HepG2 (cell line): ENCODE measurements around the gene TTC1. TPM values are rescaled to one million over a fixed set of nuclear protein-coding genes. Genes with fewer than 3 reads are reported as not detected.
A peak's percentile ranks its signal among the peaks of the same experiment; 100 is the strongest.

ENCODE experiments used
- ATAC-seq: fragments of 200-7000 bp; cut with Tn5 transposase; 3 replicates; pipeline ENCODE4 v1.9.1; 2020; ENCODE audit warnings: mild to moderate bottlenecking, moderate library complexity
- BruUV-seq: library from RNA; stranded (reverse); fragments of 400-500 nt; replicated peaks from 2 replicates; lab custom pipeline; 2021; lab: Mats Ljungman, UMichigan
- CTCF ChIA-PET: fragments of 300-600 bp; formaldehyde crosslinking; extraction: SDS; loops from one replicate; lab custom pipeline; 2021; ENCODE audit warnings: low total read pairs, inconsistent platforms, low intra/inter-chr PET ratio; lab: Yijun Ruan, JAX
- POLR2A ChIA-PET: fragments of 350-600 bp; sonication (Branson Sonifier 250); formaldehyde crosslinking; loops from one replicate; lab custom pipeline; 2020; ENCODE audit warnings: antibody characterized with exemption, inconsistent platforms; lab: Yijun Ruan, JAX
- DNase-seq: peaks from one replicate; pipeline ENCODE4 v3.0.0-alpha.2; 2015; ENCODE audit warnings: low spot score
- FAIRE-seq: peaks from 3 replicates; lab custom pipeline; 2011; peaks lifted over from hg19 to GRCh38; lab: Jason Lieb, UNC
- H2AFZ ChIP-seq: one replicate; pipeline ENCODE4 v1.6.1; 2011; ENCODE audit warnings: low read length, inconsistent platforms
- H3K27ac ChIP-seq: fragments of 300-600 bp; 3 replicates; pipeline ENCODE4 v1.8.0; 2011; ENCODE audit warnings: mixed run types, mild to moderate bottlenecking, mixed read lengths, low read length, inconsistent platforms; ENCODE audit not compliant: insufficient read depth; ENCODE audit errors: extremely low read length
- H3K27me3 ChIP-seq, 2 experiments: fragments of 200-600 bp in 1 of 2; 2 replicates in 1 of 2; 3 replicates in 1 of 2; pipeline versions ENCODE4 v1.6.0 to v1.8.0; 2011; ENCODE audit warnings: low read length in 2 of 2, mild to moderate bottlenecking in 2 of 2, moderate library complexity in 2 of 2, inconsistent platforms in 1 of 2; ENCODE audit not compliant: insufficient read depth in 2 of 2, control insufficient read depth in 1 of 2
- H3K36me3 ChIP-seq, 2 experiments: fragments of 200-600 bp in 1 of 2; replicated peaks in 1 of 2; 2 replicates in 1 of 2; 3 replicates in 1 of 2; pipeline versions ENCODE4 v1.5.1 to v1.8.0; 2011; ENCODE audit warnings: low read length in 2 of 2, inconsistent platforms in 1 of 2; ENCODE audit not compliant: insufficient read depth in 2 of 2, control insufficient read depth in 1 of 2
- H3K4me1 ChIP-seq: 2 replicates; pipeline ENCODE4 v1.5.1; 2012; ENCODE audit warnings: low read length, inconsistent platforms; ENCODE audit not compliant: insufficient read depth
- H3K4me2 ChIP-seq: 2 replicates; pipeline ENCODE4 v1.6.0; 2011; ENCODE audit warnings: low read depth, low read length, inconsistent platforms
- H3K4me3 ChIP-seq, 3 experiments: fragments of 200-600 bp in 1 of 3; sonication (generic), shearing (Covaris generic) in 1 of 3; replicated peaks in 1 of 3; 2 replicates each; pipeline ENCODE4 v1.5.1; 2011 to 2016; ENCODE audit warnings: low read length in 3 of 3, inconsistent platforms in 2 of 3, low read depth in 2 of 3, mild to moderate bottlenecking in 2 of 3, control low read depth in 1 of 3, mixed read lengths in 1 of 3; ENCODE audit not compliant: insufficient read depth in 1 of 3
- H3K79me2 ChIP-seq: one replicate; pipeline ENCODE4 v1.6.1; 2011; ENCODE audit warnings: low read length, inconsistent platforms; ENCODE audit not compliant: insufficient read depth
- H3K9ac ChIP-seq: 2 replicates; pipeline ENCODE4 v1.6.0; 2011; ENCODE audit warnings: mild to moderate bottlenecking, low read depth, low read length, inconsistent platforms; ENCODE audit not compliant: insufficient read depth
- H3K9me3 ChIP-seq: 2 replicates; pipeline ENCODE4 v1.5.1; 2012; ENCODE audit warnings: mild to moderate bottlenecking, low read length
- H4K20me1 ChIP-seq: 2 replicates; pipeline ENCODE4 v1.6.0; 2011; ENCODE audit warnings: inconsistent platforms, mild to moderate bottlenecking, low read length, moderate library complexity; ENCODE audit not compliant: insufficient read depth
- KMT2A ChIP-seq: sonication (generic); formaldehyde crosslinking; IDR thresholded peaks from 2 replicates; pipeline ENCODE4 v1.4.0; 2020; ENCODE audit warnings: missing genetic modification reagents
- ONECUT2 ChIP-seq: sonication (generic); formaldehyde crosslinking; IDR thresholded peaks from 2 replicates; pipeline ENCODE4 v1.4.0; 2020; ENCODE audit warnings: missing genetic modification reagents
- SNAPC2 ChIP-seq: sonication (generic); formaldehyde crosslinking; IDR thresholded peaks from 2 replicates; pipeline ENCODE4 v1.8.1; 2022; ENCODE audit warnings: mild to moderate bottlenecking, missing genetic modification reagents
- TGIF2 ChIP-seq: IDR thresholded peaks from 2 replicates; pipeline ENCODE4 v1.6.1; 2016; ENCODE audit warnings: control low read depth, missing compliant biosample characterization
- YEATS4 ChIP-seq: sonication (generic); formaldehyde crosslinking; IDR thresholded peaks from 2 replicates; pipeline ENCODE4 v1.4.0; 2020; ENCODE audit warnings: missing genetic modification reagents, borderline replicate concordance
- ZC3H4 ChIP-seq: sonication (generic); formaldehyde crosslinking; IDR thresholded peaks from 2 replicates; pipeline ENCODE4 v1.4.0; 2020; ENCODE audit warnings: missing genetic modification reagents, borderline replicate concordance
- ZNF253 ChIP-seq: sonication (generic); formaldehyde crosslinking; IDR thresholded peaks from 2 replicates; pipeline ENCODE4 v1.8.0; 2022; ENCODE audit warnings: mild to moderate bottlenecking, missing genetic modification reagents, borderline replicate concordance
- ZNF724P ChIP-seq: sonication (generic); formaldehyde crosslinking; IDR thresholded peaks from 2 replicates; pipeline ENCODE4 v1.8.0; 2022; ENCODE audit warnings: missing genetic modification reagents, borderline replicate concordance
- WGBS: methylation state at CpG from one replicate; pipeline ENCODE4 v1.1.6; 2017; ENCODE audit warnings: low lambda C conversion rate; 5-methylcytosine and 5-hydroxymethylcytosine counted together
- in situ Hi-C: cut with HindIII; loops from 2 replicates; pipeline ENCODE4 v1.10.0; 2017; ENCODE audit warnings: low pct_unique_long_range_greater_than_20kb; ENCODE audit not compliant: extremely low pct_ligation_motif_present
- intact Hi-C: fragments of 100-400 bp; cut with micrococcal nuclease; formaldehyde crosslinking; loops from one replicate; pipeline ENCODE4 v1.10.0; 2022; ENCODE audit not compliant: unreplicated experiment
- polyA plus RNA-seq, 8 experiments: library from polyadenylated mRNA; depleted of rRNA in 3 of 8; stranded (reverse) in 7 of 8; unstranded in 1 of 8; fragments of >200 nt; fragmentation: Illumina TruSeq in 4 of 8; extraction: Trizol in 4 of 8; gene quantifications; 2 replicates each; pipeline versions ENCODE4 v1.2.1 to v1.2.3, GENCODE V29; 2011 to 2016; ENCODE audit warnings: low read depth in 4 of 8, missing spikeins in 1 of 8, mixed read lengths in 1 of 8; ENCODE audit not compliant: insufficient read depth in 1 of 8
- total RNA-seq, 5 experiments: library from RNA; depleted of rRNA; stranded (reverse); fragments of >200 nt; fragmentation: Illumina TruSeq; extraction: Trizol; gene quantifications; 2 replicates each; pipeline ENCODE4 v1.2.3, GENCODE V29; 2016; ENCODE audit warnings: low read depth in 1 of 5
- TF ChIP-seq, protein P1 (sequence below): sonication (generic); formaldehyde crosslinking; IDR thresholded peaks from 2 replicates; pipeline ENCODE4 v1.4.0; 2020; ENCODE audit warnings: mild to moderate bottlenecking, missing genetic modification reagents
- TF ChIP-seq, protein P2 (sequence below): sonication (generic); formaldehyde crosslinking; IDR thresholded peaks from 2 replicates; pipeline ENCODE4 v1.5.1; 2020; ENCODE audit warnings: missing genetic modification reagents, mild to moderate bottlenecking, borderline replicate concordance
- TF ChIP-seq, protein P3 (sequence below): conservative IDR thresholded peaks from 2 replicates; pipeline ENCODE4 v1.6.1; 2018; ENCODE audit warnings: missing genetic modification reagents
- TF ChIP-seq, protein P4 (sequence below): IDR thresholded peaks from 2 replicates; pipeline ENCODE4 v1.6.1; 2016; ENCODE audit warnings: mild to moderate bottlenecking, missing biosample characterization, missing genetic modification reagents

TTC1 gene
- total and polyA plus RNA-seq, 2 of the 13 experiments (the other 11 are each of a cell fraction or from before 2014, with no cell fraction given) = 16.1 to 72.1 TPM

DNA sequence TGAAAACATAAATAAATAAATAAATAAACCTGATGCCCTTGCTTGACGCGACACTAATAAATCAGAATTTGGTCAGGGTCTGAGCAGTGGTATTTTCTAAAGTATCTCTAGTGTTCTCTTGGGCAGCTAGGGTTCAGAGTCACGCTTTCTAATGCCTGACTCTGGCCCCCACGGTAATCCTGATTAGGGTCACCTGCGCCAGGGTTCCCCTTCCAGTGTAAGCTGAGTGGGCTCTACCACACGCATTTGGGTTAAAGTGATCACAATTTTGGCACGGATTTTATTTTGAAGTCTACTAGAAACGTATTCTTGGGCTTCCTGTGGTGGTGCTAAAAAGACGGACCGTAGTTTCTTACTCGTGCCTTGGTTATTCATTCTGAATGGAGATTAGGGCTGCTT is 651 bp downstream of the TTC1 start:
- CTCF ChIA-PET = no interaction called here
- Histone ChIP-seq H3K27me3 (no peaks in the 10 kb centered on the region; a peak in 1 of 5 replicates), H3K79me2 (peaks cover 23% of the 10 kb centered on the region), H4K20me1 (no peaks in the 10 kb centered on the region), H2AFZ (no peak overlapping the region), H3K9me3 (no peaks in the 10 kb centered on the region), H3K4me2 (peak overlapping the region; percentile 90), H3K27ac (peak overlapping the region; percentile 70), H3K4me1 (peaks cover 44% of the 10 kb centered on the region), H3K9ac (peak overlapping the region; percentile 88), H3K36me3 (peaks cover 0 to 6% of the 10 kb centered on the region in 2 experiments; a peak in 3 of 5 replicates), H3K4me3 (peak overlapping the region; percentile 65 to 84 (median 81))
- FAIRE-seq (no peak), DNase-seq (no peak), ATAC-seq (peak; percentile 69)
- in situ Hi-C loops = no loop called here
- peak; percentile 14; the same call in 1 of the 2 replicates for TF ChIP-seq YEATS4
- TF ChIP-seq, protein P1, sequence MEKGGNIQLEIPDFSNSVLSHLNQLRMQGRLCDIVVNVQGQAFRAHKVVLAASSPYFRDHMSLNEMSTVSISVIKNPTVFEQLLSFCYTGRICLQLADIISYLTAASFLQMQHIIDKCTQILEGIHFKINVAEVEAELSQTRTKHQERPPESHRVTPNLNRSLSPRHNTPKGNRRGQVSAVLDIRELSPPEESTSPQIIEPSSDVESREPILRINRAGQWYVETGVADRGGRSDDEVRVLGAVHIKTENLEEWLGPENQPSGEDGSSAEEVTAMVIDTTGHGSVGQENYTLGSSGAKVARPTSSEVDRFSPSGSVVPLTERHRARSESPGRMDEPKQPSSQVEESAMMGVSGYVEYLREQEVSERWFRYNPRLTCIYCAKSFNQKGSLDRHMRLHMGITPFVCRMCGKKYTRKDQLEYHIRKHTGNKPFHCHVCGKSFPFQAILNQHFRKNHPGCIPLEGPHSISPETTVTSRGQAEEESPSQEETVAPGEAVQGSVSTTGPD (CRISPR knock-in tag) = no peak
- 2% methylated on average over 11 of the region's 11 CpGs for WGBS
- intact Hi-C loops = loop anchor here (1.0 kb wide), 1 partner anchor 110 kb away; the partner anchor contains the start of gene PWWP2A
- BruUV-seq = no TSS peak
- POLR2A ChIA-PET = interaction anchor here (0.9 to 1.0 kb wide), 4 partner anchors 12 to 109 kb away, joined by 3 to 4 read pairs (median 4); partner anchors contain the start of gene PWWP2A

DNA sequence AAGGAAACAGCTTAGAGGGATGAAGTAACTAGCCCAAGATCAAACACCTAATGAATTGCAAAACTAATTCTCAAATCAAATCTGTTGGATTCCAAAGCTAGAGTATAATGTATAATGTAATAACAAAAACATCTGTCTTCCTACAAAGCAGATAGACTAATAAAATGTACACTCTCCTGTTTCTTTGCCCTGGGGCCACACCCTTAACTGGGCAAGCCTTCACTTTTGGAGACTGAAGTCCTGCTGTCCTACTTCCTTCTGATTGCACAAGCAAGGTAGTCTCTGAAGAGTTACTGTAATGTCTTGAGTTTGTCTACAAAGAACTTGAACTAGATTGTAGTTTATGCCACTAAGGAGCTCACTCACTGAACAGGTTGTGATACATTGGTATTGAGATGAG is 2.5 kb downstream of the TTC1 start:
- no TSS peak for BruUV-seq
- ChIA-PET CTCF (no interaction called here), POLR2A (no interaction called here)
- H3K27ac ChIP-seq = no peak overlapping the region
- intact Hi-C loops (no loop called here), in situ Hi-C loops (no loop called here)
- H3K9me3 ChIP-seq = no peaks in the 10 kb centered on the region
- ATAC-seq (no peak), FAIRE-seq (no peak), DNase-seq (no peak)
- H3K4me1 ChIP-seq = peaks cover 38% of the 10 kb centered on the region
- H3K4me3 ChIP-seq = no peak overlapping the region; a peak in 1 of 6 replicates
- H3K27me3 ChIP-seq = no peaks in the 10 kb centered on the region; a peak in 1 of 5 replicates
- H3K4me2 ChIP-seq = no peak overlapping the region
- no peaks in the 10 kb centered on the region for H4K20me1 ChIP-seq
- peaks cover 2 to 17% of the 10 kb centered on the region in 2 experiments; a peak in 4 of 5 replicates for H3K36me3 ChIP-seq
- H2AFZ ChIP-seq = no peak overlapping the region
- H3K79me2 ChIP-seq = peaks cover 23% of the 10 kb centered on the region
- no peak overlapping the region for H3K9ac ChIP-seq
- TF ChIP-seq ZC3H4 (CRISPR knock-in tag) (no peak), SNAPC2 (CRISPR knock-in tag) (no peak), ONECUT2 (CRISPR knock-in tag) (no peak), ZNF253 (no peak), TGIF2 (CRISPR knock-in tag) (no peak), ZNF724P (CRISPR knock-in tag) (no peak), KMT2A (no peak)
- TF ChIP-seq, protein P2, sequence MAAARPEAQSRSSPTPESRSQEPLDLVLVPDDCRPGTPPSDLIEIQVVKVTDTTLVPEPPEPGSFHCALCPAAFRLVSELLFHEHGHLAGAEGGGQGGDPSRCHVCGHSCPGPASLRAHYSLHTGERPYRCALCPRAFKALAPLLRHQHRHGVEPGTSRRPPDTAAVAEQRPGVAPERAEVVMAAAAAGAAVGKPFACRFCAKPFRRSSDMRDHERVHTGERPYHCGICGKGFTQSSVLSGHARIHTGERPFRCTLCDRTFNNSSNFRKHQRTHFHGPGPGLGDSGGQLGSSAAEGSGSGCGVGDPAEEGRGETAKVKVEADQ (CRISPR knock-in tag) = no peak
- TF ChIP-seq, protein P3, sequence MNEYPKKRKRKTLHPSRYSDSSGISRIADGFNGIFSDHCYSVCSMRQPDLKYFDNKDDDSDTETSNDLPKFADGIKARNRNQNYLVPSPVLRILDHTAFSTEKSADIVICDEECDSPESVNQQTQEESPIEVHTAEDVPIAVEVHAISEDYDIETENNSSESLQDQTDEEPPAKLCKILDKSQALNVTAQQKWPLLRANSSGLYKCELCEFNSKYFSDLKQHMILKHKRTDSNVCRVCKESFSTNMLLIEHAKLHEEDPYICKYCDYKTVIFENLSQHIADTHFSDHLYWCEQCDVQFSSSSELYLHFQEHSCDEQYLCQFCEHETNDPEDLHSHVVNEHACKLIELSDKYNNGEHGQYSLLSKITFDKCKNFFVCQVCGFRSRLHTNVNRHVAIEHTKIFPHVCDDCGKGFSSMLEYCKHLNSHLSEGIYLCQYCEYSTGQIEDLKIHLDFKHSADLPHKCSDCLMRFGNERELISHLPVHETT = no peak
- TF ChIP-seq, protein P4, sequence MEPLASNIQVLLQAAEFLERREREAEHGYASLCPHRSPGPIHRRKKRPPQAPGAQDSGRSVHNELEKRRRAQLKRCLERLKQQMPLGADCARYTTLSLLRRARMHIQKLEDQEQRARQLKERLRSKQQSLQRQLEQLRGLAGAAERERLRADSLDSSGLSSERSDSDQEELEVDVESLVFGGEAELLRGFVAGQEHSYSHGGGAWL = no peak
